ENCODE results near the gene PDIA6.

GRCh38 chr2:10859278-10859677 is 46.7 kb upstream of the PDIA6 start:
- TF ChIP-seq, protein P1, sequence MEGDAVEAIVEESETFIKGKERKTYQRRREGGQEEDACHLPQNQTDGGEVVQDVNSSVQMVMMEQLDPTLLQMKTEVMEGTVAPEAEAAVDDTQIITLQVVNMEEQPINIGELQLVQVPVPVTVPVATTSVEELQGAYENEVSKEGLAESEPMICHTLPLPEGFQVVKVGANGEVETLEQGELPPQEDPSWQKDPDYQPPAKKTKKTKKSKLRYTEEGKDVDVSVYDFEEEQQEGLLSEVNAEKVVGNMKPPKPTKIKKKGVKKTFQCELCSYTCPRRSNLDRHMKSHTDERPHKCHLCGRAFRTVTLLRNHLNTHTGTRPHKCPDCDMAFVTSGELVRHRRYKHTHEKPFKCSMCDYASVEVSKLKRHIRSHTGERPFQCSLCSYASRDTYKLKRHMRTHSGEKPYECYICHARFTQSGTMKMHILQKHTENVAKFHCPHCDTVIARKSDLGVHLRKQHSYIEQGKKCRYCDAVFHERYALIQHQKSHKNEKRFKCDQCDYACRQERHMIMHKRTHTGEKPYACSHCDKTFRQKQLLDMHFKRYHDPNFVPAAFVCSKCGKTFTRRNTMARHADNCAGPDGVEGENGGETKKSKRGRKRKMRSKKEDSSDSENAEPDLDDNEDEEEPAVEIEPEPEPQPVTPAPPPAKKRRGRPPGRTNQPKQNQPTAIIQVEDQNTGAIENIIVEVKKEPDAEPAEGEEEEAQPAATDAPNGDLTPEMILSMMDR (IDR thresholded peaks at IDR 0.05) = no peak
- TF ChIP-seq POLR2A (IDR thresholded peaks at IDR 0.05) = no peak
